Keratinocyte (primary cell): Measurements from ENCODE around the gene ETFA. TPM values are rescaled to one million over a fixed set of nuclear protein-coding genes. Genes with fewer than 3 reads are reported as not detected.
"Not testable (repeated sequence)": the region's sequence is repeated elsewhere in the genome, so short reads cannot be mapped to it uniquely, and the experiment has no call there.

Experiments
- DNase-seq: peaks from one replicate; pipeline ENCODE4 v3.0.0-alpha.2; 2011; ENCODE audit warnings: low read depth, missing footprints, low spot score
- FAIRE-seq: peaks from 2 replicates; lab custom pipeline; 2011; peaks lifted over from hg19 to GRCh38; lab: Jason Lieb, UNC
- H2AFZ ChIP-seq: 2 replicates; pipeline ENCODE4 v1.6.0; 2012; ENCODE audit warnings: low read length, control low read depth, inconsistent platforms; ENCODE audit not compliant: control insufficient read depth
- H3K27ac ChIP-seq: 2 replicates; pipeline ENCODE4 v1.5.1; 2011; ENCODE audit warnings: low read length; ENCODE audit not compliant: control insufficient read depth, insufficient read depth
- H3K27me3 ChIP-seq: 3 replicates; pipeline ENCODE4 v1.6.0; 2011; ENCODE audit warnings: low read length; ENCODE audit not compliant: control insufficient read depth, insufficient read depth; ENCODE audit errors: extremely low read depth
- H3K36me3 ChIP-seq, 2 experiments: 2 replicates in 1 of 2; 3 replicates in 1 of 2; pipeline ENCODE4 v1.5.1; 2011; ENCODE audit warnings: low read length in 2 of 2, mild to moderate bottlenecking in 1 of 2; ENCODE audit not compliant: control insufficient read depth in 2 of 2, insufficient read depth in 2 of 2; ENCODE audit errors: extremely low read depth in 1 of 2
- H3K4me1 ChIP-seq: 3 replicates; pipeline ENCODE4 v1.5.1; 2011; ENCODE audit warnings: low read length; ENCODE audit not compliant: control insufficient read depth, insufficient read depth; ENCODE audit errors: extremely low read depth
- H3K4me2 ChIP-seq: 3 replicates; pipeline ENCODE4 v1.6.0; 2011; ENCODE audit warnings: low read depth, low read length; ENCODE audit not compliant: control insufficient read depth, insufficient read depth; ENCODE audit errors: extremely low read depth
- H3K4me3 ChIP-seq, 3 experiments: fragments of 200-600 bp in 1 of 3; sonication (generic) in 1 of 3; 2 replicates in 2 of 3; 3 replicates in 1 of 3; pipeline ENCODE4 v1.5.1; 2011 to 2016; ENCODE audit warnings: low read length in 3 of 3, mild to moderate bottlenecking in 3 of 3, control low read depth in 2 of 3, inconsistent platforms in 1 of 3, low read depth in 1 of 3, mixed read lengths in 1 of 3, mixed run types in 1 of 3, moderate library complexity in 1 of 3; ENCODE audit not compliant: control insufficient read depth in 2 of 3, insufficient read depth in 2 of 3; ENCODE audit errors: extremely low read depth in 1 of 3
- H3K79me2 ChIP-seq: 2 replicates; pipeline ENCODE4 v1.6.0; 2012; ENCODE audit warnings: low read length; ENCODE audit not compliant: control insufficient read depth, insufficient read depth
- H3K9ac ChIP-seq: 3 replicates; pipeline ENCODE4 v1.6.0; 2011; ENCODE audit warnings: low read length; ENCODE audit not compliant: control insufficient read depth, insufficient read depth; ENCODE audit errors: extremely low read depth
- H3K9me1 ChIP-seq: 3 replicates; pipeline ENCODE4 v1.6.0; 2011; ENCODE audit warnings: low read length; ENCODE audit not compliant: control insufficient read depth, insufficient read depth; ENCODE audit errors: extremely low read depth
- H3K9me3 ChIP-seq: 2 replicates; pipeline ENCODE4 v1.5.1; 2012; ENCODE audit warnings: low read depth, low read length; ENCODE audit not compliant: control insufficient read depth
- H4K20me1 ChIP-seq: 3 replicates; pipeline ENCODE4 v1.6.0; 2011; ENCODE audit warnings: low read length; ENCODE audit not compliant: control insufficient read depth, insufficient read depth; ENCODE audit errors: extremely low read depth
- CTCF ChIP-seq, 3 experiments: IDR thresholded peaks in 1 of 3; conservative IDR thresholded peaks in 1 of 3; optimal IDR thresholded peaks in 1 of 3; 2 replicates in 2 of 3; 3 replicates in 1 of 3; pipeline versions ENCODE3 to v1.5.1; 2011; ENCODE audit warnings: low read length in 3 of 3, mild to moderate bottlenecking in 3 of 3, moderate library complexity in 2 of 3, control low read depth in 1 of 3, inconsistent platforms in 1 of 3; ENCODE audit not compliant: insufficient read depth in 2 of 3; ENCODE audit errors: extremely low read depth in 1 of 3
- EZH2 ChIP-seq: IDR thresholded peaks from one replicate; pipeline ENCODE4 v1.6.1; 2012; ENCODE audit warnings: inconsistent platforms, mild to moderate bottlenecking, low read length, moderate library complexity
- dilution Hi-C: fragments of 300-500 bp; cut with MboI; formaldehyde crosslinking; loops from one replicate; pipeline ENCODE4 v1.7.0; 2020; ENCODE audit warnings: low sequenced_read_pairs; ENCODE audit not compliant: extremely low pct_ligation_motif_present
- polyA plus RNA-seq, 5 experiments: library from polyadenylated mRNA; depleted of rRNA in 3 of 5; stranded (reverse) in 3 of 5; stranded (forward) in 1 of 5; unstranded in 1 of 5; fragments of >200 nt; gene quantifications; 1 replicate in 1 of 5; 2 replicates in 3 of 5; 3 replicates in 1 of 5; pipeline versions ENCODE4 v1.2.1 to v1.2.3, GENCODE V29; 2011 to 2012; ENCODE audit warnings: missing spikeins in 2 of 5, low read depth in 1 of 5, low replicate concordance in 1 of 5

The ETFA gene
- polyA plus RNA-seq, 1 donor (not counting 4 experiments of a cell fraction or from before 2014, with no cell fraction given), result 230 TPM

- no peak for FAIRE-seq
- Histone ChIP-seq H3K4me1 (peaks cover 10% of the 10 kb centered on the region), H3K27ac (no peak overlapping the region), H4K20me1 (peaks cover under 1% of the 10 kb centered on the region), H3K9me3 (peaks cover 10% of the 10 kb centered on the region), H2AFZ (no peak overlapping the region), H3K4me3 (no peak overlapping the region), H3K9ac (no peak overlapping the region), H3K36me3 (peaks cover 9 to 12% of the 10 kb centered on the region in 2 experiments), H3K79me2 (no peaks in the 10 kb centered on the region), H3K9me1 (no peaks in the 10 kb centered on the region), H3K27me3 (no peaks in the 10 kb centered on the region), H3K4me2 (no peak overlapping the region)
- DNase-seq, result no peak
- dilution Hi-C loops, result no loop called here
- TF ChIP-seq CTCF (optimal IDR thresholded peaks at IDR 0.05 in 1 of 3, IDR thresholded peaks at IDR 0.05 in 1 of 3, conservative IDR thresholded peaks at IDR 0.05 in 1 of 3; ENCODE audit: extremely low read depth in 1 of 3, insufficient read depth in 2 of 3, low read length in 3 of 3), result no peak
- no peak for TF ChIP-seq EZH2
These were observed 44.2 kb downstream of the ETFA start for GRCh38 chr15:76267077-76267476.

- FAIRE-seq, H3K27ac ChIP-seq, H3K9ac ChIP-seq, DNase-seq, H3K4me2 ChIP-seq, H3K4me3 ChIP-seq, H3K9me1 ChIP-seq, H3K79me2 ChIP-seq, H3K9me3 ChIP-seq, H4K20me1 ChIP-seq, H3K4me1 ChIP-seq, dilution Hi-C loops, H3K27me3 ChIP-seq, H2AFZ ChIP-seq: not testable (repeated sequence)
- peaks cover 11 to 12% of the 10 kb centered on the region in 2 experiments for H3K36me3 ChIP-seq
These were observed 45.5 kb downstream of the ETFA start for GRCh38 chr15:76265769-76266168.
